ENCODE data around the gene PTPRQ. TPM values are rescaled to one million over a fixed set of nuclear protein-coding genes. Genes with fewer than 3 reads are reported as not detected.

Gene PTPRQ
- total and polyA plus RNA-seq, 2 of the 8 experiments (the other 6 are each of a cell fraction or from before 2014, with no cell fraction given) = not detected

DNA sequence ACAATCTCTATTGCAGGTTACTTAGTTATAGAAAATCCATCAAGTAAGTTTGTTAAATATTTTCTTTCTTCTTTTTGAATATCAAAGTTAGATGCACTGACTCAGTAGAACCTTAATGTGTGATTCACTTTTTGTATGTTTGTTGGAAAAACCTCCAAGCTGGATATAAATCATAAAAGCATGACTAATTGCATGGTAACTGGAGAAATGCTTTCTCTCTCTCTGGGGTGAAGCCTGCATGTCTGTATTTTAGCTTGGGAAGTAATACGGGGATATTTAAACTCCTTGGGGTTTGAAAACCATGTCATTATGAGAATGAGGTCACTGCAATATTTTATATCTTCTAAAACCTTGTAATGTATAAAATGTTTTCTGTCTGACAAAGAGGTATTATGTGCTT lies 204.8 kb downstream of the PTPRQ start (continued):
- TF ChIP-seq, protein P1, sequence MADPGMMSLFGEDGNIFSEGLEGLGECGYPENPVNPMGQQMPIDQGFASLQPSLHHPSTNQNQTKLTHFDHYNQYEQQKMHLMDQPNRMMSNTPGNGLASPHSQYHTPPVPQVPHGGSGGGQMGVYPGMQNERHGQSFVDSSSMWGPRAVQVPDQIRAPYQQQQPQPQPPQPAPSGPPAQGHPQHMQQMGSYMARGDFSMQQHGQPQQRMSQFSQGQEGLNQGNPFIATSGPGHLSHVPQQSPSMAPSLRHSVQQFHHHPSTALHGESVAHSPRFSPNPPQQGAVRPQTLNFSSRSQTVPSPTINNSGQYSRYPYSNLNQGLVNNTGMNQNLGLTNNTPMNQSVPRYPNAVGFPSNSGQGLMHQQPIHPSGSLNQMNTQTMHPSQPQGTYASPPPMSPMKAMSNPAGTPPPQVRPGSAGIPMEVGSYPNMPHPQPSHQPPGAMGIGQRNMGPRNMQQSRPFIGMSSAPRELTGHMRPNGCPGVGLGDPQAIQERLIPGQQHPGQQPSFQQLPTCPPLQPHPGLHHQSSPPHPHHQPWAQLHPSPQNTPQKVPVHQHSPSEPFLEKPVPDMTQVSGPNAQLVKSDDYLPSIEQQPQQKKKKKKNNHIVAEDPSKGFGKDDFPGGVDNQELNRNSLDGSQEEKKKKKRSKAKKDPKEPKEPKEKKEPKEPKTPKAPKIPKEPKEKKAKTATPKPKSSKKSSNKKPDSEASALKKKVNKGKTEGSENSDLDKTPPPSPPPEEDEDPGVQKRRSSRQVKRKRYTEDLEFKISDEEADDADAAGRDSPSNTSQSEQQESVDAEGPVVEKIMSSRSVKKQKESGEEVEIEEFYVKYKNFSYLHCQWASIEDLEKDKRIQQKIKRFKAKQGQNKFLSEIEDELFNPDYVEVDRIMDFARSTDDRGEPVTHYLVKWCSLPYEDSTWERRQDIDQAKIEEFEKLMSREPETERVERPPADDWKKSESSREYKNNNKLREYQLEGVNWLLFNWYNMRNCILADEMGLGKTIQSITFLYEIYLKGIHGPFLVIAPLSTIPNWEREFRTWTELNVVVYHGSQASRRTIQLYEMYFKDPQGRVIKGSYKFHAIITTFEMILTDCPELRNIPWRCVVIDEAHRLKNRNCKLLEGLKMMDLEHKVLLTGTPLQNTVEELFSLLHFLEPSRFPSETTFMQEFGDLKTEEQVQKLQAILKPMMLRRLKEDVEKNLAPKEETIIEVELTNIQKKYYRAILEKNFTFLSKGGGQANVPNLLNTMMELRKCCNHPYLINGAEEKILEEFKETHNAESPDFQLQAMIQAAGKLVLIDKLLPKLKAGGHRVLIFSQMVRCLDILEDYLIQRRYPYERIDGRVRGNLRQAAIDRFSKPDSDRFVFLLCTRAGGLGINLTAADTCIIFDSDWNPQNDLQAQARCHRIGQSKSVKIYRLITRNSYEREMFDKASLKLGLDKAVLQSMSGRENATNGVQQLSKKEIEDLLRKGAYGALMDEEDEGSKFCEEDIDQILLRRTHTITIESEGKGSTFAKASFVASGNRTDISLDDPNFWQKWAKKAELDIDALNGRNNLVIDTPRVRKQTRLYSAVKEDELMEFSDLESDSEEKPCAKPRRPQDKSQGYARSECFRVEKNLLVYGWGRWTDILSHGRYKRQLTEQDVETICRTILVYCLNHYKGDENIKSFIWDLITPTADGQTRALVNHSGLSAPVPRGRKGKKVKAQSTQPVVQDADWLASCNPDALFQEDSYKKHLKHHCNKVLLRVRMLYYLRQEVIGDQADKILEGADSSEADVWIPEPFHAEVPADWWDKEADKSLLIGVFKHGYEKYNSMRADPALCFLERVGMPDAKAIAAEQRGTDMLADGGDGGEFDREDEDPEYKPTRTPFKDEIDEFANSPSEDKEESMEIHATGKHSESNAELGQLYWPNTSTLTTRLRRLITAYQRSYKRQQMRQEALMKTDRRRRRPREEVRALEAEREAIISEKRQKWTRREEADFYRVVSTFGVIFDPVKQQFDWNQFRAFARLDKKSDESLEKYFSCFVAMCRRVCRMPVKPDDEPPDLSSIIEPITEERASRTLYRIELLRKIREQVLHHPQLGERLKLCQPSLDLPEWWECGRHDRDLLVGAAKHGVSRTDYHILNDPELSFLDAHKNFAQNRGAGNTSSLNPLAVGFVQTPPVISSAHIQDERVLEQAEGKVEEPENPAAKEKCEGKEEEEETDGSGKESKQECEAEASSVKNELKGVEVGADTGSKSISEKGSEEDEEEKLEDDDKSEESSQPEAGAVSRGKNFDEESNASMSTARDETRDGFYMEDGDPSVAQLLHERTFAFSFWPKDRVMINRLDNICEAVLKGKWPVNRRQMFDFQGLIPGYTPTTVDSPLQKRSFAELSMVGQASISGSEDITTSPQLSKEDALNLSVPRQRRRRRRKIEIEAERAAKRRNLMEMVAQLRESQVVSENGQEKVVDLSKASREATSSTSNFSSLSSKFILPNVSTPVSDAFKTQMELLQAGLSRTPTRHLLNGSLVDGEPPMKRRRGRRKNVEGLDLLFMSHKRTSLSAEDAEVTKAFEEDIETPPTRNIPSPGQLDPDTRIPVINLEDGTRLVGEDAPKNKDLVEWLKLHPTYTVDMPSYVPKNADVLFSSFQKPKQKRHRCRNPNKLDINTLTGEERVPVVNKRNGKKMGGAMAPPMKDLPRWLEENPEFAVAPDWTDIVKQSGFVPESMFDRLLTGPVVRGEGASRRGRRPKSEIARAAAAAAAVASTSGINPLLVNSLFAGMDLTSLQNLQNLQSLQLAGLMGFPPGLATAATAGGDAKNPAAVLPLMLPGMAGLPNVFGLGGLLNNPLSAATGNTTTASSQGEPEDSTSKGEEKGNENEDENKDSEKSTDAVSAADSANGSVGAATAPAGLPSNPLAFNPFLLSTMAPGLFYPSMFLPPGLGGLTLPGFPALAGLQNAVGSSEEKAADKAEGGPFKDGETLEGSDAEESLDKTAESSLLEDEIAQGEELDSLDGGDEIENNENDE (IDR thresholded peaks at IDR 0.05; ENCODE audit: insufficient replicate concordance, low read length) = no peak
- TF ChIP-seq SUZ12 (IDR thresholded peaks at IDR 0.05; ENCODE audit: low read length) (no peak), EP300 (IDR thresholded peaks at IDR 0.05; ENCODE audit: borderline replicate concordance in 1 of 2, low read depth in 2 of 2, low read length in 2 of 2) (no peak), TAF7 (optimal IDR thresholded peaks at IDR 0.05; ENCODE audit: borderline replicate concordance, low read depth, low read length) (no peak), MAFK (IDR thresholded peaks at IDR 0.05; ENCODE audit: low read depth, low read length) (no peak), RFX5 (IDR thresholded peaks at IDR 0.05; ENCODE audit: borderline replicate concordance, low read depth, low read length) (no peak), ZNF274 (IDR thresholded peaks at IDR 0.05; ENCODE audit: borderline replicate concordance, extremely low read depth, low read length) (no peak)

All from H1 (cell line).